ENCODE data around the gene F2RL1. TPM values are rescaled to one million over a fixed set of nuclear protein-coding genes. Genes with fewer than 3 reads are reported as not detected.

The F2RL1 gene
- polyA plus RNA-seq, 1 donor (not counting 4 experiments of a cell fraction or from before 2014, with no cell fraction given) = 182 TPM

DNA sequence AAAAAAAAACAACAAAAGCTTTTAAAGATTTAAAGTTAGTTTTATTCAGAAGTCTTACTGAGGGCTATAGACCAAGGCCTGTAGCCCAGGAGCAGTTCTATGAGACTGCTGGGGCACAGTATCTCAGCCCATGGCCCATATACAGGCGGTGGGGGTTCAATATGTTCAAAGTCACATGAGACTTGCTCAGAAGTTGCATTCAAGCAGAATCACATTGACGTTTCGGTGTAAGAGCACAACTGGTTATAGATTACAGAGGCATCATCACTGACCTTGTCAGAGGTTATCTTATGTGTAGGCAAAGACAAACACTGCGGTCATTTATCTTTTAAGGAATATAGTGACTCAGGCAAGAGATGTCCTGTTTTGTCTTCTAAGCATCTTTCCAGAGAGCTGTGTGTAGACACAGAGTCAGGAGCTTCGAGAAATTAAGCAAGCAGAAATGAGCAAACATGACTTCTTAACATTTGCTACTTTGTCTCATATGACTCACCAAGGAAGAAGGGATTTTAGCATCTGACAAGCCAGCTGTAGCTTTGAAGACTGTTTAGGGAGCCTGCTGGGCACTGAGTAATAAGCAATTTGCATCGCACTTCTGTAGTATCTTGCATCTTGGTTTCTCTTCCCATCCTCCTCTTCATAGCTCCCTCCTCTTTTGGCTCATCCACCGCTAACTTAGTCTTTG lies 12.9 kb upstream of the F2RL1 start:
- Histone ChIP-seq H3K4me2 (ENCODE audit: control insufficient read depth, extremely low read depth, insufficient read depth, low read depth, low read length) (peak overlapping the region; percentile 47), H3K4me1 (ENCODE audit: control insufficient read depth, extremely low read depth, insufficient read depth, low read length) (peaks cover 53% of the 10 kb centered on the region), H3K27me3 (ENCODE audit: control insufficient read depth, extremely low read depth, insufficient read depth, low read length) (no peaks in the 10 kb centered on the region), H3K9me3 (ENCODE audit: control insufficient read depth, low read depth, low read length) (no peaks in the 10 kb centered on the region), H3K79me2 (ENCODE audit: control insufficient read depth, insufficient read depth, low read length) (no peaks in the 10 kb centered on the region), H3K4me3 (ENCODE audit: control insufficient read depth in 2 of 3, extremely low read depth in 1 of 3, insufficient read depth in 2 of 3, low read depth in 1 of 3, low read length in 3 of 3) (no peak overlapping the region), H2AFZ (ENCODE audit: control insufficient read depth, low read length) (no peak overlapping the region), H3K36me3 (ENCODE audit: control insufficient read depth in 2 of 2, extremely low read depth in 1 of 2, insufficient read depth in 2 of 2, low read length in 2 of 2) (no peaks in the 10 kb centered on the region), H3K27ac (ENCODE audit: control insufficient read depth, insufficient read depth, low read length) (peak overlapping the region; percentile 66), H3K9me1 (ENCODE audit: control insufficient read depth, extremely low read depth, insufficient read depth, low read length) (no peaks in the 10 kb centered on the region), H3K9ac (ENCODE audit: control insufficient read depth, extremely low read depth, insufficient read depth, low read length) (no peak overlapping the region), H4K20me1 (ENCODE audit: control insufficient read depth, extremely low read depth, insufficient read depth, low read length) (no peaks in the 10 kb centered on the region)
- peak; percentile 88 for DNase-seq (ENCODE audit: low read depth, low spot score)
- TF ChIP-seq, protein P1, sequence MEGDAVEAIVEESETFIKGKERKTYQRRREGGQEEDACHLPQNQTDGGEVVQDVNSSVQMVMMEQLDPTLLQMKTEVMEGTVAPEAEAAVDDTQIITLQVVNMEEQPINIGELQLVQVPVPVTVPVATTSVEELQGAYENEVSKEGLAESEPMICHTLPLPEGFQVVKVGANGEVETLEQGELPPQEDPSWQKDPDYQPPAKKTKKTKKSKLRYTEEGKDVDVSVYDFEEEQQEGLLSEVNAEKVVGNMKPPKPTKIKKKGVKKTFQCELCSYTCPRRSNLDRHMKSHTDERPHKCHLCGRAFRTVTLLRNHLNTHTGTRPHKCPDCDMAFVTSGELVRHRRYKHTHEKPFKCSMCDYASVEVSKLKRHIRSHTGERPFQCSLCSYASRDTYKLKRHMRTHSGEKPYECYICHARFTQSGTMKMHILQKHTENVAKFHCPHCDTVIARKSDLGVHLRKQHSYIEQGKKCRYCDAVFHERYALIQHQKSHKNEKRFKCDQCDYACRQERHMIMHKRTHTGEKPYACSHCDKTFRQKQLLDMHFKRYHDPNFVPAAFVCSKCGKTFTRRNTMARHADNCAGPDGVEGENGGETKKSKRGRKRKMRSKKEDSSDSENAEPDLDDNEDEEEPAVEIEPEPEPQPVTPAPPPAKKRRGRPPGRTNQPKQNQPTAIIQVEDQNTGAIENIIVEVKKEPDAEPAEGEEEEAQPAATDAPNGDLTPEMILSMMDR (optimal IDR thresholded peaks at IDR 0.05 in 1 of 3, IDR thresholded peaks at IDR 0.05 in 1 of 3, conservative IDR thresholded peaks at IDR 0.05 in 1 of 3; ENCODE audit: extremely low read depth in 1 of 3, insufficient read depth in 2 of 3, low read length in 3 of 3) = no peak
- no peak for TF ChIP-seq EZH2 (IDR thresholded peaks at IDR 0.05; ENCODE audit: low read length)
- dilution Hi-C loops (cut with MboI; ENCODE audit: extremely low pct_ligation_motif_present, low sequenced_read_pairs) = no loop called here
- peak; percentile 99 for FAIRE-seq

DNA sequence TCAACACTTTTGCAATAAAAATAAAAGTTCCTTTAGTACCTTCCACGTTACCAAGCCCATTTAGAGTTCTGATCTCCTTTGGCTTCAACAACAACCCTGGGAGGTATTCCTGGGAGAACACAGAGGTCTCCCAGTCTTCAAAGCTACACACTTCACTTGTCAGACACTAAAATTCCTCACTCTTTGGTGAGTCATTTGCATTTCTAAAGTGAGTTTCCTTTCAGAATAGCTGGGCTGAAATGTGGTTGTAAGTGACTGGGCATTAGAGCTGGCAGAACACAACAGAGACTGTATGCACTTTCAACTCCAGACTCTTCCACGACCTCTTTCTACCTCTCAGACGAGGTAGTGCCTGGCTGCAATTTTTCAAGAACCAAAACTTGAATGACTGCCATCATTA lies 11.5 kb upstream of the F2RL1 start:
- Histone ChIP-seq H3K27ac (ENCODE audit: control insufficient read depth, insufficient read depth, low read length) (peak overlapping the region; percentile 74), H3K36me3 (ENCODE audit: control insufficient read depth in 2 of 2, extremely low read depth in 1 of 2, insufficient read depth in 2 of 2, low read length in 2 of 2) (no peaks in the 10 kb centered on the region), H3K9me3 (ENCODE audit: control insufficient read depth, low read depth, low read length) (no peaks in the 10 kb centered on the region), H3K4me2 (ENCODE audit: control insufficient read depth, extremely low read depth, insufficient read depth, low read depth, low read length) (peak overlapping the region; percentile 64), H3K27me3 (ENCODE audit: control insufficient read depth, extremely low read depth, insufficient read depth, low read length) (no peaks in the 10 kb centered on the region), H2AFZ (ENCODE audit: control insufficient read depth, low read length) (no peak overlapping the region), H3K4me3 (ENCODE audit: control insufficient read depth in 2 of 3, extremely low read depth in 1 of 3, insufficient read depth in 2 of 3, low read depth in 1 of 3, low read length in 3 of 3) (peak overlapping the region in 1 of 3 experiments; percentile 20), H3K9ac (ENCODE audit: control insufficient read depth, extremely low read depth, insufficient read depth, low read length) (peak overlapping the region; percentile 56), H3K4me1 (ENCODE audit: control insufficient read depth, extremely low read depth, insufficient read depth, low read length) (peaks cover 46% of the 10 kb centered on the region), H4K20me1 (ENCODE audit: control insufficient read depth, extremely low read depth, insufficient read depth, low read length) (no peaks in the 10 kb centered on the region), H3K9me1 (ENCODE audit: control insufficient read depth, extremely low read depth, insufficient read depth, low read length) (no peaks in the 10 kb centered on the region), H3K79me2 (ENCODE audit: control insufficient read depth, insufficient read depth, low read length) (no peaks in the 10 kb centered on the region)
- TF ChIP-seq, protein P1 (optimal IDR thresholded peaks at IDR 0.05 in 1 of 3, IDR thresholded peaks at IDR 0.05 in 1 of 3, conservative IDR thresholded peaks at IDR 0.05 in 1 of 3; ENCODE audit: extremely low read depth in 1 of 3, insufficient read depth in 2 of 3, low read length in 3 of 3) = no peak
- DNase-seq (ENCODE audit: low read depth, low spot score) = no peak
- dilution Hi-C loops (cut with MboI; ENCODE audit: extremely low pct_ligation_motif_present, low sequenced_read_pairs) = no loop called here
- peak; percentile 83 for FAIRE-seq
